Spinal cord (tissue), 10 donors: Measurements from ENCODE around the gene TTC6. TPM values are rescaled to one million over a fixed set of nuclear protein-coding genes. Genes with fewer than 3 reads are reported as not detected.

Source experiments
- DNase-seq, 6 donors: peaks; one replicate each; pipeline versions ENCODE4 v3.0.0 to v3.0.0-alpha.2; 2013 to 2015; ENCODE audit warnings: low spot score in 6 of 6, low read depth in 4 of 6
- H3K27ac ChIP-seq: one replicate; pipeline ENCODE4 v1.5.1; 2013; ENCODE audit warnings: low read depth, low read length, control low read depth
- H3K27me3 ChIP-seq: one replicate; pipeline ENCODE4 v1.6.1; 2013; ENCODE audit warnings: low read length; ENCODE audit not compliant: control insufficient read depth, insufficient read depth
- H3K36me3 ChIP-seq: one replicate; pipeline ENCODE4 v1.6.1; 2013; ENCODE audit warnings: low read length; ENCODE audit not compliant: control insufficient read depth, insufficient read depth
- H3K4me1 ChIP-seq: one replicate; pipeline ENCODE4 v1.6.1; 2013; ENCODE audit warnings: low read length; ENCODE audit not compliant: control insufficient read depth, insufficient read depth
- H3K4me3 ChIP-seq: one replicate; pipeline ENCODE4 v1.5.1; 2013; ENCODE audit warnings: low read depth, low read length, control low read depth
- H3K9me3 ChIP-seq: one replicate; pipeline ENCODE4 v1.6.1; 2013; ENCODE audit warnings: low read length; ENCODE audit not compliant: control insufficient read depth, insufficient read depth
- WGBS: methylation state at CpG from one replicate; pipeline ENCODE4 v1.1.5; 2013; ENCODE audit warnings: missing lambda C conversion rate; ENCODE audit not compliant: insufficient coverage; 5-methylcytosine and 5-hydroxymethylcytosine counted together
- polyA plus RNA-seq, 2 donors: library from polyadenylated mRNA; unstranded; fragments of 120-200 nt; gene quantifications; one replicate each; pipeline ENCODE4 v1.2.1, GENCODE V29; 2013; ENCODE audit not compliant: insufficient read length in 2 of 2
- total RNA-seq, 2 donors: library from RNA; depleted of rRNA in 1 of 2; stranded (reverse); fragments of 120-200 nt in 1 of 2; fragments of >200 nt in 1 of 2; gene quantifications; one replicate each; pipeline versions ENCODE4 v1.2.3 to v1.2.4, GENCODE V29; 2013 to 2014
- donor health status: healthy.

The TTC6 gene
- total and polyA plus RNA-seq, 4 donors: 2.0 to 6.7 (median 3.5) TPM

- DNase-seq: no peak
- no peak overlapping the region for H3K27ac ChIP-seq
- H3K9me3 ChIP-seq: no peaks in the 10 kb centered on the region
- peaks cover 87% of the 10 kb centered on the region for H3K27me3 ChIP-seq
- H3K4me3 ChIP-seq: no peak overlapping the region
- no peaks in the 10 kb centered on the region for H3K36me3 ChIP-seq
- H3K4me1 ChIP-seq: peaks cover 29% of the 10 kb centered on the region
- WGBS: 1% methylated on average over 62 of the region's 62 CpGs
Measured at GRCh38 chr14:37584211-37585100, 11.0 kb upstream of the TTC6 start.

DNA sequence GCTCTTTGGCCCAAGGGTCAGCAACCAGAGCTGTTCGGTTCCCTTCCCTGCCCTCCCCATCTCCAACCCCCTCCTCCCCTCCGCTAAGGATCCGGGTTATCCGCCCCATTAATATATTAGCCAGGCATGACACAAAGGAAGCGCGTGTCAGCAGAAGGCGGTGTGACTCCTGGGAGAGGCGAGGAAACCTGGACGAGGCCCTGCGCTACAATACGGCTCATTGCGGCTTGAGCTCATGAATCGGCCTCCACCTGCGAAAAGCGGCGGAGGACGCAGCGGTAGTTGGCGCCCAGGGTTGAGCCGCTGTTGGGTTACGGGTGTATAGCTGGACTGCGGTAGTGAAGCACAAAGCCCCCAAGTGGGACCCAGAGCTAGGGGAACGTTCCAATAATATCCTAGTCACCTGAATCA, 10.3 kb upstream of the TTC6 start:
- under 1% methylated on average over 20 of the region's 23 CpGs for WGBS
- DNase-seq: no peak
- no peaks in the 10 kb centered on the region for H3K9me3 ChIP-seq
- H3K36me3 ChIP-seq: no peaks in the 10 kb centered on the region
- no peak overlapping the region for H3K27ac ChIP-seq
- H3K4me3 ChIP-seq: no peak overlapping the region
- peaks cover 84% of the 10 kb centered on the region for H3K27me3 ChIP-seq
- peaks cover 29% of the 10 kb centered on the region for H3K4me1 ChIP-seq

GRCh38 chr14:37585971-37586796, 9.2 kb upstream of the TTC6 start:
- Histone ChIP-seq H3K4me1 (peaks cover 30% of the 10 kb centered on the region), H3K27me3 (peaks cover 89% of the 10 kb centered on the region), H3K4me3 (no peak overlapping the region), H3K27ac (no peak overlapping the region), H3K36me3 (no peaks in the 10 kb centered on the region), H3K9me3 (no peaks in the 10 kb centered on the region)
- 2% methylated on average over 6 of the region's 10 CpGs for WGBS
- peak in 1 of 6 donors; percentile 26 for DNase-seq

DNA sequence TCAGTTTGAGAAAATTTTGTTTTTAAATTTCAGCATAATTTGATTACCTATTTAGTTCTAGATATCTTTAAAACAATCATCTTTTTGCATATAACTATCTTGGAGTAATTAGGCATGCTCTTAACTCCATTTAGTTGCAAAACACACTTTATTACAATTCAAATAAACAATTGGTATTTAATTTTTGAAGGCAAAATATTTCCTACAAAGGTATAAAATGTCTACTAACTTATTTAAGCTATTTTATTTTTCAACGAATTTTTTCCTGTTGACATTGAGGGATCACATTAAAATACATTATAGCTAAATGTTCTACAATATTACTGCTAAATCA, 8.7 kb upstream of the TTC6 start:
- Histone ChIP-seq H3K4me3 (no peak overlapping the region), H3K36me3 (no peaks in the 10 kb centered on the region), H3K9me3 (no peaks in the 10 kb centered on the region), H3K27ac (no peak overlapping the region), H3K27me3 (peaks cover 91% of the 10 kb centered on the region), H3K4me1 (peaks cover 34% of the 10 kb centered on the region)
- DNase-seq: no peak
- no CpG with 5 or more reads among the region's 1 CpG for WGBS

GRCh38 chr14:37587131-37587803, 8.2 kb upstream of the TTC6 start:
- Histone ChIP-seq H3K27ac (no peak overlapping the region), H3K9me3 (no peaks in the 10 kb centered on the region), H3K4me3 (no peak overlapping the region), H3K4me1 (peaks cover 36% of the 10 kb centered on the region), H3K36me3 (no peaks in the 10 kb centered on the region), H3K27me3 (peaks cover 95% of the 10 kb centered on the region)
- no CpG with 5 or more reads among the region's 4 CpGs for WGBS
- DNase-seq: peak in 2 of 6 donors; percentile 63 to 73

DNA sequence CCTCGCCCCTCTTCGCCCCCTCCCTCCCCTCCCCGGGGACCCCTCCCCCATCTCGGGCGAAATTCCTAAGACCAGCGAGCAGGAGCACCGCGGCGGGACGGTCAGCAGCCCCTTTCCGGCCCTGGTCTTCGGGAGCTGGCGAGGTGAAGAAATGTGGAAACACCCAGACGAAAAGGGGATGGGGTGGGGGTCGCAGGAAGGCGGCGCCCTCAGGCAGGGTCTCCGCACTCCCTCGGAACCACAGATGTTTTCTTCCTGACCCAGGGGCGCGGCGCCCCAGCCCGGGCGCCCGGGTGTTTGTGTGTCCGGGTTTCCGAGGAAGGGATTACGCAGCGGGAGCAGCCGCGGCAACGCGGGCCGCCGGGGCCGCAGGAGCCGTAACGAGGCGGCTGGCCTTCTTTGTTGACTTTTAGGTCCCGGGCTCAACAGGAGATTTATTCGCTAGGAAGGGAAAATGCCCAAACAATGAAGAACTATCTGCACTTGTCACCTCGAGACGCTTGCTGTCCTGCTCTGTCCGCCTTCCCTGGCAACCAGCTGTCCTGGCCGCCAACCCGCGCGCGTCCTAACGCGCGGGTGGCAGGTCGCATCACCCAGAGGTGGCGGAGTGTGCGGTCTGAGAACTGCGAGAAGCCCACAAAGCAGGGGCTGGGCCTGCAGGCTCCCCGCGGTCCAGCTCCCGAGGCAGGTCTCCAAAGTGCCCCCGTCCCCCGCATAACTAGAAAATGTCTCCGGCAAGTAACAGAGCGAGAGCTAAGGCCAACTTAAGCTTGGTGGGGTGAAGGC, 7.4 kb upstream of the TTC6 start:
- Histone ChIP-seq H3K36me3 (no peaks in the 10 kb centered on the region), H3K27ac (no peak overlapping the region), H3K27me3 (peaks cover 95% of the 10 kb centered on the region), H3K9me3 (no peaks in the 10 kb centered on the region), H3K4me3 (peak overlapping the region; percentile 2), H3K4me1 (peaks cover 43% of the 10 kb centered on the region)
- DNase-seq: peak in 2 of 6 donors; percentile 18 to 52
- WGBS: 1% methylated on average over 54 of the region's 63 CpGs

DNA sequence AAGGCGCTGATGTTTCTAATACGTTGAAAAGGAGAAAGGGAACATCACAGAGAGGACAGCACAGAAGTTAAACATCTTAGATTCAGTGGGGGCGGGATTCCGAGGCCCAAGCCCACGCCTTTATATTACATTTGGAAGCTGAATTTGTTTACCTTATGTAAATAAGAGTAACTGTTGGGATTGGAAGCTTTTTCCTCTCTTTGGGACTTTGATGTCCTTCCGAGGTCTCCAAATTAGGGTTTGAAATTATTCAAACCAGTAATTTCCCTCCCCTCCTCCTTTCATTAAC, 6.8 kb upstream of the TTC6 start:
- peak in 2 of 6 donors; percentile 17 to 35 for DNase-seq
- no peak overlapping the region for H3K4me3 ChIP-seq
- H3K27me3 ChIP-seq: peaks cover 95% of the 10 kb centered on the region
- WGBS: 11% methylated on average over 3 of the region's 6 CpGs
- H3K36me3 ChIP-seq: no peaks in the 10 kb centered on the region
- H3K4me1 ChIP-seq: peaks cover 39% of the 10 kb centered on the region
- H3K27ac ChIP-seq: no peak overlapping the region
- H3K9me3 ChIP-seq: no peaks in the 10 kb centered on the region

DNA sequence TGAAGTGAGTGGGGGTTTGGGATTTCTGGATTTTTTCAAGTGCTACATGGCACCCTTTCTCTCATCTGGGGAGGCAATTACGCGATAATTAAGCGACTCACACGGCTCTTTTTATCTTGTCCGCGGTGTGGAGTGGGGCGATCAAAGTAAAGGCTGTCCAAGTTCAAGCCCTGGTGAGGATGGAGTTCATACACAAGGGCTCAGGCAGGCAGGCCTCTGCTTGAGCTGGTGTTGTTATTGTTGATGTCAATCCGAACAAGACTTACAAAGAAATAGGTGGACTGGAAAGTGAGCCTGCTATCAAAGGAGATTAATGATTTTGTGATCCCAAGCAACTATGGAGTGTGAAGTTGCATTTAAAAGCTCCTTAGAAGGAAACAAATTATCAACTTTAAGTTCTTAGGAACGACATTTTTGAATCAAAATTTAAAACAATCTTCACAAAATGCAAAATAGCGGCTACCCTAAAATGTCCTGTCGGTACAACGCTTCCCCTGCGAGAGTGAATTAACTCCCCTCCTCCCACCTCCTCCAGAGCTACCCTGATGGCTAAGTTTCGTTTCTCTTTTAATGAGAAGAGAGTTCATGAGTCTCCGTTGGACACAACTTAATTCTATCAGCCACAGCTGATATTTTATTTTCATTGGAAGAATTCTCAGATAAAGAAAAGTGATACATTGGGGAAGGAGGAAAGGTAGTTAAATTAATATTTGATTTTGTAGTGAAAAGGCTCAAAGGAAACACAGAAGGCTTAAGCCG, 6.3 kb upstream of the TTC6 start:
- peak in 2 of 6 donors; percentile 47 to 52 for DNase-seq
- 15% methylated on average over 12 of the region's 16 CpGs for WGBS

More for the DNA sequence above, 6.3 kb upstream of the TTC6 start:
- Histone ChIP-seq H3K9me3 (no peaks in the 10 kb centered on the region), H3K4me3 (no peak overlapping the region), H3K27me3 (peaks cover 95% of the 10 kb centered on the region), H3K4me1 (peaks cover 35% of the 10 kb centered on the region), H3K27ac (no peak overlapping the region), H3K36me3 (no peaks in the 10 kb centered on the region)
